Islet precursor cell (in vitro differentiated cells): ENCODE data around the gene AGAP1.

Experiments used
- DNase-seq: peaks from one replicate; pipeline ENCODE4 v3.0.0-alpha.2; 2018

AGAP1 gene

DNA sequence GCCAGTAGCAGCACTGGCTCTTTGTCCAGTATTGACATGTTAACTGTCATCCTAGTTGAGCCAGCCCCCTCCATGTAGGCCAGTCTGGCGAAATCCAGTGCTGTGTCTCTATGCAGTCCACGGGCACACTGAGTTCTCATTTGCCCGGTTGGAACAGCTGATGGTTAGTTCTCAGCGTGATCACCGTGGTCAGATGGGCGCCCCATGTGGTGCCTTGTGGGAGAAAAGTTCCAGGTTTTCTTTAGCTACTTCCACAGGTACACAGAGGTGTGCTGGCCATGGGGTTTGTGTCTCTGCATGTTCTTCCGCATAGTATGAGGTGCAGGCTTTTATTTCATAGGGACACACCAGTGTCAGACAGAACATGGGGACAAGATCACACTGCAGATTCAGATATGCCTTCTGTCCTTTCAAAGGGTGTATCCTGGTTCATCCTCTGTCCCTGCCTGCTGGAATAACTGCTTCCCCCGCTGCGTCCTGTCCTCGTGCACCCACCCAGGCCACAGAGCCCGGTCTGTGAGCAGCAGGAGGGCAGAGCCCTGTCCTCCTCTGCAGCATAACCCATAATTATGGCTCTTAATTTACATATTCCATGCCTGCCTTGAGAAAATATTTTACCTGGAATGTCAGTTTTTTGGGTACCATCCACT, 340.3 kb downstream of the AGAP1 start:
- DNase-seq = peak; percentile 57

- DNase-seq = no peak
Observed at GRCh38 chr2:235834781-235835180, 340.9 kb downstream of the AGAP1 start.

- no peak for DNase-seq
Observed at GRCh38 chr2:235835810-235836209, 342.0 kb downstream of the AGAP1 start.

- DNase-seq = peak; percentile 53
Observed at GRCh38 chr2:235836491-235836911, 342.7 kb downstream of the AGAP1 start.

GRCh38 chr2:235839226-235839625, 345.4 kb downstream of the AGAP1 start:
- DNase-seq = peak; percentile 29

DNA sequence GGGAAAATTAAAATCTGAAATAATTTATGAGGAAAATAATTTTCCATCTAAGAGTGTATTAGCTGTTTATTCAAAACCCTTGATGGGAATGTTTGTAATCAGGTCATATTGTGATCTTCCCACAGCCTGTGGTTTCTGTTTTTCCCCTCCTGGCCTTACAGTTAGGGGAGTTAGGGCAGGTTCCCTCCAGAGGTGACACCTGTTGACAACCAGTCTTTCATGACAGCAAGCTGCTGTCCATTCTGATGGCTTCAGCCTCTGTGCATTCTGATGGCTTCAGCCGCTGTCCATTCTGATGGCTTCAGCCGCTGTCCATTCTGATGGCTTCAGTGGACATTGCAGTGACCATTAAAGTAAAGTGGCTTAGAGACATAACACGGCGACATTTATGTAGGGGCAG, 346.1 kb downstream of the AGAP1 start:
- peak; percentile 12 for DNase-seq

DNA sequence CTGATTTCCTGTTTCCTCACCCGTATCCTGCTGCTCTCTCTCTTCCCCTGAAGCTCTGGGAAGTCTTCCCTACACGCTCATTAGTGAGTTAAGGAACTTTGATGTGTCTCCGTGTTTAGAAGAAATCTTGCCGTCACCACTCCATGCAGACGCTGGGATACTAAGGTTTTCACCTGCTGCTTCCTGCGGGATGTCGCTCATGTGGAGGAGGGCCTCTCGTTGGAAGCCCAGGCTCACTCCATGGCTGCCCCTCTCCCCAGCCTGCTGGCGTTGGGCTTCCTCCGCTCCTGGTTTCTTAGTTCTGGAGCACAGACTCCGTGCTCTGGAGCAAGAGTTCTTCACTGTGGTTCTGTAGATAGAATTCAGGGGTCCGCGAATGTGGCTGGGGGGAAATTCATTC, 348.0 kb downstream of the AGAP1 start:
- peak; percentile 32 for DNase-seq

DNA sequence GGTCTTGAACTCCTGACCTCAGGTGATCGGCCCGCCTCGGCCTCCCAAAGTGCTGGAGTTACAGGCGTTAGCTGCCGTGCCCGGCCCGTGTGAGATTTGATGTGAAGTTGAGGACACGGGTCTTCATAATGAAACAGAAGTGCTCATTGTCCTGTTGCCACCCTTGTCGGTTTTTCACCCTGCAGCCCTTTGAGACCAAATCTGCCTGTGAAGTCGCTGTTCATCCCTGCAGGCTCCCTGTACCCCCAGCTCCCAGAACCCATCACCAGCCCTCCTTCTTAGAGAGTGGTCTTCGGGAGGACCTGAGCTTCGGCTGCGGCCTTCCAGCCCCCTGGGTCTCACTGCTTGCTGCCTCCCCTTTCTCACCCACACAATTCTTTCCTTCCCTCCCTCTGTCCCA, 349.1 kb downstream of the AGAP1 start:
- peak; percentile 44 for DNase-seq

- peak; percentile 43 for DNase-seq
Observed at GRCh38 chr2:235843591-235844395, 349.9 kb downstream of the AGAP1 start.

- DNase-seq = peak; percentile 34
Observed at GRCh38 chr2:235844561-235844960, 350.7 kb downstream of the AGAP1 start.

GRCh38 chr2:235845245-235845644, 351.4 kb downstream of the AGAP1 start:
- DNase-seq = peak; percentile 36

DNA sequence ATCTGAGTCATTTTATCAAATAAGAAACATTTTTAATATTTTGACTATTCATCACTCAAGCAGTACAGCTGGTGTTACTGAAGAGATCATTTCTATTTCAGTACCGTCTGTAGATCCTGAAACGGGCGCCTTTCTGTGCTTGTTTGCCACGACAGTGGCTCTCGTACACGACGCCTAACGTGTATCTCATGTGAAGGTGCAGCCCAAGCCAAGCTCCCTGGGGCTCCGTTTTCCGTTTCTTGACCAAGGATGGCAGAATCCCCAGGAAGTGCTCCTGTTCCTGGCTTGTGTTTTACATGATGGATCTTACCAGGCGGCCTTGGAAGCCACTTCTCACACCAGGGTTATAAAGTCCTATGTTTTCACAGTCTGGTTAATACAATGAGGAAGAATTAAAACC, 353.7 kb downstream of the AGAP1 start:
- peak; percentile 20 for DNase-seq

- peak; percentile 38 for DNase-seq
Observed at GRCh38 chr2:235848055-235848454, 354.2 kb downstream of the AGAP1 start.

DNA sequence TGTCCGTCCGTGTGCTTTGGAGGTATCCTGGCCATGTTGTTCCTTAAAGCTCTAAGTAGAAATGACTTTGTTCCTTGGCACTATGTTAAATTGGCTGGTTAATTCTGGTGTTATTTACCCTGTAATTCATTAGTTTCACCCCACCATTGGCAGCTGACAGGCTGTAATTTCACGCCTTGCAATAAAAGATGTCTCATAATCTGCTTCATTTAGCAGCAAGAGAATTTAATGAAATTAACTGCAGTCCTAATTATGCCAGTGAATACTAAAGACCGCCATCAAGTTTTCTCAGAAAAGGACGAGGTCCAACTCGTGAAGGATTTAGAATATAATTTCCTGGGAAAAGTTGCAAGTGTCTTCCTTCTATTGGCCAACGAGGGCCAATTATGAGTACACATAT, 355.1 kb downstream of the AGAP1 start:
- DNase-seq = peak; percentile 13

- DNase-seq = peak; percentile 41
Observed at GRCh38 chr2:235849489-235849888, 355.6 kb downstream of the AGAP1 start.

DNA sequence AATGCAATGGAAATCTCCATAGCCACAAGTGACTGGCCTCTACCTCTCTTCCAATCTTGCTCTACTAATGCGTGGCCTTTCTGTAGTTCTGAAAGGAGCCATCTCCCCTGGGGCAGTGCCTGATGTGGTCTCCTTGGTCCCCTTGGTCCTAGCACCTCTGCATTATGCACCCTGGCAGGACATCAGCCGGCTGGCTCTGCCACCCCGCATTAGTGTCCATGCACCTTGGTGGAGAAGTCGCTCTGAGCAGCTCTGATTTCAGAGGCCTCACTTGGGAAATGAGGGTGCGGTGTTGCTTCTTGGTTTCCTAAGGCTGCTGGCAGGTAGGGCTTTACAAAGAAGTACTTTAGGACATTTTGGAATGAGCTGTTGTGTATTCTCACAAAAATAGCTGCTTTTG, 356.4 kb downstream of the AGAP1 start:
- DNase-seq = peak; percentile 20

- peak; percentile 58 for DNase-seq
Observed at GRCh38 chr2:235850771-235851551, 357.1 kb downstream of the AGAP1 start.

- peak; percentile 37 for DNase-seq
Observed at GRCh38 chr2:235851828-235852525, 358.1 kb downstream of the AGAP1 start.

DNA sequence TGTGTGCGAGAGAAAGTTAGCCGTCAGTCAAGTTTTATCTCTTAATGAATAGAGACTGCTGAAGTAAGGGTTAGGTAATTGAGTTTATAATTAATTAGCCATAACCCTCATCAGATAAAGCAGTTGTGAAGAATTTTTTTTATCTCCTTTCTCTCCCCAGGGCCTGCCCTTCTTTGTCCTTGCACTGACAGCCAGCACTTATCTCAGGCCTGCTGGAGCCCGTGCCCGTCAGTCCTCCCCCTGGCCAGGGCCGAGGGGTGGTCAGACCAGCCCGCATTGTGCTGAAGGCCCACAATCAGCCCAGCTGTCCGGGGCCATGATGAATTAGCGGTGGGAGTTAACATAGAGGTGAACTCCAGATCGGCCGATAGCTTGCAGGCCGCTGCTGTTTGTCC, 358.7 kb downstream of the AGAP1 start:
- peak; percentile 47 for DNase-seq

GRCh38 chr2:235854276-235854675, 360.4 kb downstream of the AGAP1 start:
- peak; percentile 30 for DNase-seq

- DNase-seq = no peak
Observed at GRCh38 chr2:235855011-235855410, 361.2 kb downstream of the AGAP1 start.

- peak; percentile 43 for DNase-seq
Observed at GRCh38 chr2:235856151-235856854, 362.5 kb downstream of the AGAP1 start.
